Aorta (tissue), 5 donors: ENCODE results near the gene TAF3. TPM values are rescaled to one million over a fixed set of nuclear protein-coding genes. Genes with fewer than 3 reads are reported as not detected.

Experiments
- ATAC-seq: fragments of 200-7000 bp; cut with Tn5 transposase; one replicate; pipeline ENCODE4 v1.9.1; 2022; ENCODE audit warnings: moderate library complexity; ENCODE audit not compliant: low FRiP score
- DNase-seq, 2 donors: peaks; one replicate each; pipeline ENCODE4 v3.0.0-alpha.2; 2020
- H3K27ac ChIP-seq, 2 donors: one replicate each; pipeline ENCODE4 v1.5.1; 2013; ENCODE audit warnings: low read length in 2 of 2, mild to moderate bottlenecking in 2 of 2, moderate library complexity in 2 of 2, control low read depth in 1 of 2, inconsistent platforms in 1 of 2, low read depth in 1 of 2
- H3K27me3 ChIP-seq, 2 donors: one replicate each; pipeline ENCODE4 v1.6.1; 2013; ENCODE audit warnings: control low read depth in 1 of 2, low read length in 1 of 2, mild to moderate bottlenecking in 1 of 2, moderate library complexity in 1 of 2; ENCODE audit not compliant: insufficient read depth in 2 of 2, control insufficient read depth in 1 of 2
- H3K36me3 ChIP-seq, 2 donors: one replicate each; pipeline ENCODE4 v1.6.1; 2013; ENCODE audit warnings: control low read depth in 1 of 2, low read length in 1 of 2, mild to moderate bottlenecking in 1 of 2; ENCODE audit not compliant: insufficient read depth in 2 of 2, control insufficient read depth in 1 of 2
- H3K4me1 ChIP-seq, 2 donors: one replicate each; pipeline ENCODE4 v1.6.1; 2013; ENCODE audit warnings: low read length in 2 of 2, control low read depth in 1 of 2, mild to moderate bottlenecking in 1 of 2, moderate library complexity in 1 of 2; ENCODE audit not compliant: insufficient read depth in 2 of 2, control insufficient read depth in 1 of 2
- H3K4me3 ChIP-seq, 2 donors: one replicate each; pipeline ENCODE4 v1.5.1; 2013; ENCODE audit warnings: low read length in 2 of 2, control low read depth in 1 of 2, mild to moderate bottlenecking in 1 of 2
- H3K9me3 ChIP-seq: one replicate; pipeline ENCODE4 v1.6.1; 2013; ENCODE audit warnings: mild to moderate bottlenecking, low read length; ENCODE audit not compliant: control insufficient read depth
- WGBS, 2 donors: extraction: QIAGEN DNeasy Blood & Tissue Kit; methylation state at CpG; one replicate each; pipeline ENCODE4 v1.1.7; 2013; 5-methylcytosine and 5-hydroxymethylcytosine counted together
- intact Hi-C, 2 donors: fragments of 100-400 bp; cut with DNase I; formaldehyde crosslinking; loops; one replicate each; pipeline versions ENCODE4 v1.14.2 to v1.15.0; 2022
- polyA plus RNA-seq, 2 donors: library from polyadenylated mRNA; stranded (reverse); fragments of 200-250 nt; gene quantifications; one replicate each; pipeline ENCODE4 v1.2.3, GENCODE V29; 2013
- total RNA-seq, 2 donors: library from RNA; stranded (reverse); fragmentation: NEBNext Ultra II Directional; extraction: Animal tissue kit (Norgen Biotek cat#: 25700); gene quantifications; one replicate each; pipeline ENCODE4 v1.2.1, GENCODE V29; 2021
- donor health status: healthy with polysubstance abuse.
- donor health status: Bipolar disorder and iron deficiency.
- donor health status: DM: no; HTN: no; CAD: no.
- donor health status: DM: no; HTN: no; CAD: no.
- donor health status: DM: yes; HTN: yes; CAD: no.

The TAF3 gene
- total and polyA plus RNA-seq, 4 donors, result 3.4 to 11.4 (median 8.6) TPM

- ATAC-seq (no peak), DNase-seq (no peak)
- Histone ChIP-seq H3K27me3 (no peaks in the 10 kb centered on the region), H3K36me3 (no peaks in the 10 kb centered on the region), H3K9me3 (no peaks in the 10 kb centered on the region), H3K27ac (no peak overlapping the region), H3K4me3 (no peak overlapping the region), H3K4me1 (no peaks in the 10 kb centered on the region)
- 50 to 59% methylated on average over 5 of the region's 5 CpGs for WGBS, 2 donors
- intact Hi-C loops, result no loop called here
These were observed 246.1 kb downstream of the TAF3 start for GRCh38 chr10:8064436-8064835.

DNA sequence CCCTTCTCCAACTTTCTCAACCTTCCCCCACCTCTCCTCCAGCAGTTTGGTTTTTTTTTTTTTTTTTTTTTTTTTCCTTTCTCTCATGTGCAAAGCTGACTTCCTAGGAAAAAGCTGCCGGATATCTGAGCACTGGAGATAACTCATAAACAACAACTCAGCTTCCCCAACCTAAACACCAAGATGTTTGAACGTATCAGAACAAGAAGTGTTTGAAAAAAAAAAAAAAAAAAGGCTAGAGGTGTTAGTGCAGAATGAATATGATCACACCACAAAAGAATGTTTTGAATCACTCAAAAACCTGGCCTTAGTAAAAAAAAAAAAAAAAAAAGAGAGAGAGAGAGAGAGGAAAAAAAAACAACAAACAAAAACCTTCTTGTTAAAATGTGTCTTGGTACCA is 247.3 kb downstream of the TAF3 start:
- H3K4me1 ChIP-seq, result no peaks in the 10 kb centered on the region
- H3K27ac ChIP-seq, result no peak overlapping the region
- intact Hi-C loops, result no loop called here
- ATAC-seq, result no peak
- DNase-seq, result no peak
- no peak overlapping the region for H3K4me3 ChIP-seq
- WGBS, 2 donors, result 51 to 59% methylated on average over 2 of the region's 2 CpGs
- no peaks in the 10 kb centered on the region for H3K36me3 ChIP-seq
- H3K9me3 ChIP-seq, result no peaks in the 10 kb centered on the region
- no peaks in the 10 kb centered on the region for H3K27me3 ChIP-seq

DNA sequence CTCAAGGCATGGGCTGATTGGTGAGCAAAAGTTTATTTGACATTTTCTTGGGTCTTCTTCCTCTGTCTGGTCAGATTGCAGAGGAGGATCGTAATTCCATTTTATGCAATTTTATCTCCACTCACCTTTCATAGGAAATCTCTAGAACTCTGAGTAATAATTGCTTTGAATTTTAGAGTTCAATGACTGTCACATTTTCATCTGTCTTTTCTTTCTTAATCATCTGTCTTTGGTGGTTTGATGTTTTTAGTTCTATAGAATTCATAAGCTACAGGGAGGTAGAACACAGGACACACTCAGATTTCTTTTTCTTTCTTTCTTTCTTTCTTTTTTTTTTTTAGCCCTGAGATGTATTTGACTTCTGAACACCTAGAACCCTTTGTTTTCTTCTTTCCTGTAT is 247.8 kb downstream of the TAF3 start:
- Histone ChIP-seq H3K27ac (no peak overlapping the region), H3K9me3 (no peaks in the 10 kb centered on the region), H3K27me3 (no peaks in the 10 kb centered on the region), H3K36me3 (no peaks in the 10 kb centered on the region), H3K4me1 (no peaks in the 10 kb centered on the region), H3K4me3 (no peak overlapping the region)
- ATAC-seq (no peak), DNase-seq (no peak)
- intact Hi-C loops, result no loop called here
- 84 to 88% methylated on average over 1 of the region's 1 CpG for WGBS, 2 donors

Other genes starting within 250 kb of the TAF3 start
- gene ITIH5, start 151.5 kb upstream of the TAF3 start, total RNA-seq, result 10 to 100 TPM; 23.3 to 45.0 TPM
- 1 to 10 TPM; 3.8 to 9.1 TPM for gene ITIH5, start 151.5 kb upstream of the TAF3 start, polyA plus RNA-seq
- gene ITIH2, start 115.2 kb upstream of the TAF3 start, total RNA-seq, result under 1 TPM; 0.10 to 0.48 TPM
- not detected for gene ITIH2, start 115.2 kb upstream of the TAF3 start, polyA plus RNA-seq
- 10 to 100 TPM; 13.4 TPM for gene KIN, start 30.5 kb upstream of the TAF3 start, total RNA-seq
- gene KIN, start 30.5 kb upstream of the TAF3 start, polyA plus RNA-seq, result 1 to 10 TPM; 2.3 to 9.3 TPM
- gene ATP5F1C, start 30.3 kb upstream of the TAF3 start, total RNA-seq, result 100 to 1,000 TPM; 133 to 137 TPM
- 100 to 1,000 TPM; 212 to 306 TPM for gene ATP5F1C, start 30.3 kb upstream of the TAF3 start, polyA plus RNA-seq
- gene GATA3, start 236.2 kb downstream of the TAF3 start, total RNA-seq, result 1 to 10 TPM in 1 of 2 donors, under 1 TPM in 1; 0.78 to 2.0 TPM
- gene GATA3, start 236.2 kb downstream of the TAF3 start, polyA plus RNA-seq, result 1 to 10 TPM in 1 of 2 donors, not detected in 1; 1.4 TPM